ENCODE measurements around the gene GSTM4.

GSTM4 gene

GRCh38 chr1:109635862-109636200 lies 20.1 kb upstream of the GSTM4 start:
- H3K27ac ChIP-seq = no peak overlapping the region
- TF ChIP-seq CTCF (IDR thresholded peaks at IDR 0.05) = no peak
- no peak for TF ChIP-seq ZFX (IDR thresholded peaks at IDR 0.05; ENCODE audit: borderline replicate concordance)

- H3K27ac ChIP-seq = no peak overlapping the region
- TF ChIP-seq CTCF (IDR thresholded peaks at IDR 0.05) (no peak), ZFX (IDR thresholded peaks at IDR 0.05; ENCODE audit: borderline replicate concordance) (no peak)
Observed at GRCh38 chr1:109636201-109636952, 19.5 kb upstream of the GSTM4 start.

GRCh38 chr1:109637446-109637845 lies 18.5 kb upstream of the GSTM4 start:
- H3K27ac ChIP-seq = no peak overlapping the region
- TF ChIP-seq ZFX (IDR thresholded peaks at IDR 0.05; ENCODE audit: borderline replicate concordance) (no peak), CTCF (IDR thresholded peaks at IDR 0.05) (no peak)

GRCh38 chr1:109639063-109639840 lies 16.6 kb upstream of the GSTM4 start:
- TF ChIP-seq CTCF (IDR thresholded peaks at IDR 0.05) (no peak), ZFX (IDR thresholded peaks at IDR 0.05; ENCODE audit: borderline replicate concordance) (no peak)
- no peak overlapping the region for H3K27ac ChIP-seq

GRCh38 chr1:109639841-109640184 lies 16.1 kb upstream of the GSTM4 start:
- H3K27ac ChIP-seq = no peak overlapping the region
- no peak for TF ChIP-seq ZFX (IDR thresholded peaks at IDR 0.05; ENCODE audit: borderline replicate concordance)

- TF ChIP-seq ZFX (IDR thresholded peaks at IDR 0.05; ENCODE audit: borderline replicate concordance) = no peak
- TF ChIP-seq CTCF (IDR thresholded peaks at IDR 0.05) = peak; percentile 92
- no peak overlapping the region for H3K27ac ChIP-seq
Observed at GRCh38 chr1:109640285-109640865, 15.5 kb upstream of the GSTM4 start.

GRCh38 chr1:109641078-109641740 lies 14.7 kb upstream of the GSTM4 start:
- no peak overlapping the region for H3K27ac ChIP-seq
- no peak for TF ChIP-seq ZFX (IDR thresholded peaks at IDR 0.05; ENCODE audit: borderline replicate concordance)
- TF ChIP-seq CTCF (IDR thresholded peaks at IDR 0.05) = no peak

Measured in 22Rv1 (cell line).